Prostate gland (tissue), 2 donors: Measurements from ENCODE around the gene CASQ2.

ENCODE experiments used
- POLR2A ChIP-seq: fragments of 450-650 bp; IDR thresholded peaks from one replicate; pipeline ENCODE4 v1.6.1; 2016; ENCODE audit warnings: antibody characterized with exemption, mild to moderate bottlenecking
- TF ChIP-seq, protein P1 (sequence below), 4 experiments: fragments of 200-600 bp in 2 of 4; fragments of 450-650 bp in 2 of 4; sonication (generic) in 2 of 4; IDR thresholded peaks; 1 replicate in 3 of 4; 2 replicates in 1 of 4; pipeline ENCODE4 v1.5.1; 2016 to 2019; ENCODE audit warnings: antibody characterized with exemption in 4 of 4, mild to moderate bottlenecking in 2 of 4, moderate library complexity in 2 of 4

GRCh38 chr1:115666702-115667101, 101.8 kb downstream of the CASQ2 start:
- TF ChIP-seq, protein P1, sequence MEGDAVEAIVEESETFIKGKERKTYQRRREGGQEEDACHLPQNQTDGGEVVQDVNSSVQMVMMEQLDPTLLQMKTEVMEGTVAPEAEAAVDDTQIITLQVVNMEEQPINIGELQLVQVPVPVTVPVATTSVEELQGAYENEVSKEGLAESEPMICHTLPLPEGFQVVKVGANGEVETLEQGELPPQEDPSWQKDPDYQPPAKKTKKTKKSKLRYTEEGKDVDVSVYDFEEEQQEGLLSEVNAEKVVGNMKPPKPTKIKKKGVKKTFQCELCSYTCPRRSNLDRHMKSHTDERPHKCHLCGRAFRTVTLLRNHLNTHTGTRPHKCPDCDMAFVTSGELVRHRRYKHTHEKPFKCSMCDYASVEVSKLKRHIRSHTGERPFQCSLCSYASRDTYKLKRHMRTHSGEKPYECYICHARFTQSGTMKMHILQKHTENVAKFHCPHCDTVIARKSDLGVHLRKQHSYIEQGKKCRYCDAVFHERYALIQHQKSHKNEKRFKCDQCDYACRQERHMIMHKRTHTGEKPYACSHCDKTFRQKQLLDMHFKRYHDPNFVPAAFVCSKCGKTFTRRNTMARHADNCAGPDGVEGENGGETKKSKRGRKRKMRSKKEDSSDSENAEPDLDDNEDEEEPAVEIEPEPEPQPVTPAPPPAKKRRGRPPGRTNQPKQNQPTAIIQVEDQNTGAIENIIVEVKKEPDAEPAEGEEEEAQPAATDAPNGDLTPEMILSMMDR (IDR thresholded peaks at IDR 0.05), result no peak
- TF ChIP-seq POLR2A, result no peak
